ENCODE measurements around the gene COPG2. TPM values are rescaled to one million over a fixed set of nuclear protein-coding genes. Genes with fewer than 3 reads are reported as not detected.

COPG2 gene
- total RNA-seq, 1 experiment from 2014 or later: 77.7 TPM

DNA sequence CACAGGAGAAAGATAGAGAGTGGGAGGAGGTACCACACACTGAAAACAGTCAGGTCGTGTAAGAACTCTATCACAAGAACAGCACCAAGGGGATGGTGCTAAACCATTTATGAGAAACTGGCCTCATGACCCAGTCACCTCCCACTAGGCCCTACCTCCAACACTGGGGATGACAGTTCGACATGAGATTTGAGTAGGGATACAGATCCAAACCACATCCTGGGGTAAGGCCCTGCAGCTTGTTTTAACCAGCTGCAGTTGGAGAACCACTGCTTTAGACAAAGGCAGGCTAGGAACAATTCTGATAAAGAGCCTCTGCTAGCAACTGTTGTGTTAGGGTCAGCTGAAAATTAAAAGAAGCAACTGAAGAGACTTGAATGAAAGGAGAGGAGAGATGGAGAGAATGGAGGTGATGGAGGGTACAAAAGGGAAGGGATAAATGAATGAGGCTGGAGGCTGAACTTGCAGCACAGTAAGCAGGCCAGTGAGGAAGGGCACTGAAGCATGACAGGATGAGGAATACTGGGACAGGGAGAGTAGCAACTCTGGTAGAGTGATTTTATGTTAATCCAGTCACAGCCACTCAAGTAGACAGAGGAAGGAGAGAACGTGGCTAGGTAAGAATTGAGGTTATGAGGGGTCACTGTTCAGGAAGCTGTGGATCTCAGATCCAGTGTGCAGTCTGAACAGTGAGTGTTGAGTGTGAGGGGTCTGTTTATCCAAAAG, 153.1 kb downstream of the COPG2 start:
- H3K36me3 Mint-ChIP-seq (ENCODE audit: insufficient read depth in 1 of 3, low read depth in 3 of 3): no peaks in the 10 kb centered on the region; a peak in 1 of 7 replicates
- H3K9me3 Mint-ChIP-seq: no peaks in the 10 kb centered on the region
- no peak overlapping the region for H3K14ac ChIP-seq (ENCODE audit: insufficient read depth, low read length)
- no peaks in the 10 kb centered on the region for H3K27me3 ChIP-seq (ENCODE audit: insufficient read depth, low read length)
- no peak overlapping the region for H2AK5ac ChIP-seq (ENCODE audit: insufficient read length, low read length)
- no peaks in the 10 kb centered on the region for H4K20me1 ChIP-seq (ENCODE audit: control insufficient read depth, insufficient read depth, insufficient read length)
- H3K27ac Mint-ChIP-seq: no peak overlapping the region
- H3K4me1 Mint-ChIP-seq: no peaks in the 10 kb centered on the region
- no peak overlapping the region for H3K9ac ChIP-seq (ENCODE audit: extremely low read depth, insufficient read length, low read length)
- H2BK5ac ChIP-seq (ENCODE audit: insufficient read length, low read length): no peak overlapping the region
- H3K79me1 ChIP-seq (ENCODE audit: insufficient read depth, low read depth, low read length, poor library complexity, severe bottlenecking): no peaks in the 10 kb centered on the region
- H3K4me2 ChIP-seq (ENCODE audit: insufficient read depth, insufficient read length, low read length): no peak overlapping the region
- TF ChIP-seq, protein P1, sequence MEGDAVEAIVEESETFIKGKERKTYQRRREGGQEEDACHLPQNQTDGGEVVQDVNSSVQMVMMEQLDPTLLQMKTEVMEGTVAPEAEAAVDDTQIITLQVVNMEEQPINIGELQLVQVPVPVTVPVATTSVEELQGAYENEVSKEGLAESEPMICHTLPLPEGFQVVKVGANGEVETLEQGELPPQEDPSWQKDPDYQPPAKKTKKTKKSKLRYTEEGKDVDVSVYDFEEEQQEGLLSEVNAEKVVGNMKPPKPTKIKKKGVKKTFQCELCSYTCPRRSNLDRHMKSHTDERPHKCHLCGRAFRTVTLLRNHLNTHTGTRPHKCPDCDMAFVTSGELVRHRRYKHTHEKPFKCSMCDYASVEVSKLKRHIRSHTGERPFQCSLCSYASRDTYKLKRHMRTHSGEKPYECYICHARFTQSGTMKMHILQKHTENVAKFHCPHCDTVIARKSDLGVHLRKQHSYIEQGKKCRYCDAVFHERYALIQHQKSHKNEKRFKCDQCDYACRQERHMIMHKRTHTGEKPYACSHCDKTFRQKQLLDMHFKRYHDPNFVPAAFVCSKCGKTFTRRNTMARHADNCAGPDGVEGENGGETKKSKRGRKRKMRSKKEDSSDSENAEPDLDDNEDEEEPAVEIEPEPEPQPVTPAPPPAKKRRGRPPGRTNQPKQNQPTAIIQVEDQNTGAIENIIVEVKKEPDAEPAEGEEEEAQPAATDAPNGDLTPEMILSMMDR (conservative IDR thresholded peaks at IDR 0.05): no peak
- no peak overlapping the region for H3K23ac ChIP-seq (ENCODE audit: insufficient read length, low read depth, low read length)
- no peaks in the 10 kb centered on the region for H3K9me3 ChIP-seq (ENCODE audit: control insufficient read depth, low read depth, low read length)
- H3K4me3 Mint-ChIP-seq: no peak overlapping the region
- no peak overlapping the region for H2AFZ ChIP-seq (ENCODE audit: low read length)
- H3K27ac ChIP-seq (ENCODE audit: insufficient read length, low read depth, low read length): no peak overlapping the region
- no peak overlapping the region for H2BK12ac ChIP-seq (ENCODE audit: insufficient read length, low read depth, low read length)
- H3K4me1 ChIP-seq (ENCODE audit: insufficient read depth, low read length): no peaks in the 10 kb centered on the region
- no peak overlapping the region for H3T11ph ChIP-seq (ENCODE audit: low read length)
- H3K18ac ChIP-seq (ENCODE audit: insufficient read length, low read depth, low read length): no peak overlapping the region
- no peaks in the 10 kb centered on the region for H3K23me2 ChIP-seq (ENCODE audit: insufficient read length, low read depth, low read length, poor library complexity, severe bottlenecking)
- WGBS (ENCODE audit: extremely low coverage, insufficient read length, low lambda C conversion rate): no CpG with 5 or more reads among the region's 3 CpGs
- no peak for DNase-seq
- no peaks in the 10 kb centered on the region for H3K79me2 ChIP-seq (ENCODE audit: insufficient read depth, low read length)
- H3K27me3 Mint-ChIP-seq (ENCODE audit: low read depth): no peaks in the 10 kb centered on the region
- H2BK120ac ChIP-seq (ENCODE audit: low read depth, low read length, poor library complexity, severe bottlenecking): no peak overlapping the region
- no peak overlapping the region for H2BK20ac ChIP-seq (ENCODE audit: low read depth, low read length, poor library complexity, severe bottlenecking)
- H3K56ac ChIP-seq (ENCODE audit: insufficient read length, low read depth, low read length): no peak overlapping the region
- H4K91ac ChIP-seq (ENCODE audit: insufficient read length, low read depth, low read length): no peak overlapping the region
- no peak overlapping the region for H4K5ac ChIP-seq (ENCODE audit: insufficient read length, low read depth, low read length)
- no peak overlapping the region for H3K4ac ChIP-seq (ENCODE audit: low read depth, low read length)
- H4K8ac ChIP-seq (replicated peaks; ENCODE audit: insufficient read length, low read depth, low read length): no peak overlapping the region
- no peak overlapping the region for H2BK15ac ChIP-seq (ENCODE audit: low read depth, low read length)
